ENCODE results near the gene SOBP.

The SOBP gene

GRCh38 chr6:107594736-107595135, 104.8 kb downstream of the SOBP start:
- H3K9me3 ChIP-seq (ENCODE audit: control insufficient read depth in 2 of 2, low read length in 2 of 2): no peaks in the 10 kb centered on the region
- H3K4me3 ChIP-seq (ENCODE audit: low read length in 2 of 2): no peak overlapping the region
- H3K9ac ChIP-seq (ENCODE audit: low read depth in 1 of 2, low read length in 2 of 2): no peak overlapping the region

GRCh38 chr6:107598091-107598490, 108.2 kb downstream of the SOBP start:
- Histone ChIP-seq H3K9me3 (ENCODE audit: control insufficient read depth in 2 of 2, low read length in 2 of 2) (no peaks in the 10 kb centered on the region), H3K27me3 (ENCODE audit: control insufficient read depth in 2 of 2, insufficient read depth in 2 of 2, low read length in 2 of 2) (peaks cover 0 to 2% of the 10 kb centered on the region in 2 donors), H3K27ac (ENCODE audit: low read depth in 2 of 2, low read length in 2 of 2) (no peak overlapping the region), H3K4me1 (ENCODE audit: control insufficient read depth in 2 of 2, insufficient read depth in 2 of 2, low read length in 2 of 2) (no peaks in the 10 kb centered on the region), H3K9ac (ENCODE audit: low read depth in 1 of 2, low read length in 2 of 2) (no peak overlapping the region), H3K36me3 (ENCODE audit: control insufficient read depth in 2 of 2, insufficient read depth in 2 of 2, low read length in 2 of 2) (no peaks in the 10 kb centered on the region), H3K4me3 (ENCODE audit: low read length in 2 of 2) (no peak overlapping the region)

More at GRCh38 chr6:107594736-107595135, 104.8 kb downstream of the SOBP start:
- Histone ChIP-seq H3K36me3 (ENCODE audit: control insufficient read depth in 2 of 2, insufficient read depth in 2 of 2, low read length in 2 of 2) (no peaks in the 10 kb centered on the region), H3K27ac (ENCODE audit: low read depth in 2 of 2, low read length in 2 of 2) (no peak overlapping the region), H3K27me3 (ENCODE audit: control insufficient read depth in 2 of 2, insufficient read depth in 2 of 2, low read length in 2 of 2) (no peaks in the 10 kb centered on the region), H3K4me1 (ENCODE audit: control insufficient read depth in 2 of 2, insufficient read depth in 2 of 2, low read length in 2 of 2) (no peaks in the 10 kb centered on the region)

DNA sequence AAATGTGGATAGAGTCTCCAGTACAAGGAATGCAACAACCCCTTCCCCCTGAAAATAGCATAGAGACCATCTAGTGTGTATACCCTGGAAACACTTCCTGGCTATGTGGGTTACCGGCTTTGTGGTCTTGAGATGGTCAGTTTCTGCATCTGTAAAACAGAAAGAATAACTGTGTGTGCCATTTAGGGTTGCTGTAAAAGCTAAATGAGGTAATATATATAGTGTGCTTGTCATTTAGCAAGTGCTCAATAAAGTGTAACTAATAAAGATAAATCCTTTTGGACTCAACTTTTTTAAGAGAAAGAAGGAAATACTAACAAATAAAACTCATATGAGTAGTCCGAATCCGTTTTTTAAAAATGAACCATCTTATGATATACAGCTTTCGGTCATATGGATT, 109.1 kb downstream of the SOBP start:
- H3K27me3 ChIP-seq (ENCODE audit: control insufficient read depth in 2 of 2, insufficient read depth in 2 of 2, low read length in 2 of 2): peaks cover 0 to 2% of the 10 kb centered on the region in 2 donors
- no peak overlapping the region for H3K9ac ChIP-seq (ENCODE audit: low read depth in 1 of 2, low read length in 2 of 2)
- no peak overlapping the region for H3K27ac ChIP-seq (ENCODE audit: low read depth in 2 of 2, low read length in 2 of 2)
- no peaks in the 10 kb centered on the region for H3K36me3 ChIP-seq (ENCODE audit: control insufficient read depth in 2 of 2, insufficient read depth in 2 of 2, low read length in 2 of 2)
- H3K4me1 ChIP-seq (ENCODE audit: control insufficient read depth in 2 of 2, insufficient read depth in 2 of 2, low read length in 2 of 2): no peaks in the 10 kb centered on the region
- no peaks in the 10 kb centered on the region for H3K9me3 ChIP-seq (ENCODE audit: control insufficient read depth in 2 of 2, low read length in 2 of 2)
- no peak overlapping the region for H3K4me3 ChIP-seq (ENCODE audit: low read length in 2 of 2)

DNA sequence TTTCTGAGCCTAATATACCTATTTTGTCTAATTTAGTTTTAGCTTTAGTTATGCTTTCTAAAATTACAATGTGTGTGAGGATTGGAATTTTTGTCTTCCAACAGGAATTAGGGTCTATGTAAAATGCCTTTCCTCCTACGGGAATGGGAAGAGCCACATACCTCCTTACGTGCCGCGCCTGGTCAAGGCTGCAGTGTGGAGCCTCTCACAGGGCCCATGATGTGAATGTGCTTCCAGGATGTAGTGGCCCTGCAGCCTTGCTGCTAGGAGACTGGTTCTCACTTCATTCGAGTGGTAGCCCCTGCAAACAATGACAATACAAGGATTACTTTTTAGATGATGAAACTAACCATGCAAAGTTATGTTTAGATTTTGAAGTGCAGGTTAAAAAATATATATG, 110.2 kb downstream of the SOBP start:
- H3K36me3 ChIP-seq (ENCODE audit: control insufficient read depth in 2 of 2, insufficient read depth in 2 of 2, low read length in 2 of 2): no peaks in the 10 kb centered on the region
- no peak overlapping the region for H3K4me3 ChIP-seq (ENCODE audit: low read length in 2 of 2)

GRCh38 chr6:107600936-107601335, 111.0 kb downstream of the SOBP start:
- no peak overlapping the region for H3K4me3 ChIP-seq (ENCODE audit: low read length in 2 of 2)
- peaks cover 0 to 2% of the 10 kb centered on the region in 2 donors for H3K27me3 ChIP-seq (ENCODE audit: control insufficient read depth in 2 of 2, insufficient read depth in 2 of 2, low read length in 2 of 2)
- no peaks in the 10 kb centered on the region for H3K9me3 ChIP-seq (ENCODE audit: control insufficient read depth in 2 of 2, low read length in 2 of 2)
- no peak overlapping the region for H3K9ac ChIP-seq (ENCODE audit: low read depth in 1 of 2, low read length in 2 of 2)
- H3K4me1 ChIP-seq (ENCODE audit: control insufficient read depth in 2 of 2, insufficient read depth in 2 of 2, low read length in 2 of 2): no peaks in the 10 kb centered on the region
- no peak overlapping the region for H3K27ac ChIP-seq (ENCODE audit: low read depth in 2 of 2, low read length in 2 of 2)
- H3K36me3 ChIP-seq (ENCODE audit: control insufficient read depth in 2 of 2, insufficient read depth in 2 of 2, low read length in 2 of 2): no peaks in the 10 kb centered on the region

More for the DNA sequence above, 110.2 kb downstream of the SOBP start:
- peaks cover 0 to 2% of the 10 kb centered on the region in 2 donors for H3K27me3 ChIP-seq (ENCODE audit: control insufficient read depth in 2 of 2, insufficient read depth in 2 of 2, low read length in 2 of 2)
- no peaks in the 10 kb centered on the region for H3K9me3 ChIP-seq (ENCODE audit: control insufficient read depth in 2 of 2, low read length in 2 of 2)
- H3K4me1 ChIP-seq (ENCODE audit: control insufficient read depth in 2 of 2, insufficient read depth in 2 of 2, low read length in 2 of 2): no peaks in the 10 kb centered on the region
- H3K27ac ChIP-seq (ENCODE audit: low read depth in 2 of 2, low read length in 2 of 2): no peak overlapping the region
- H3K9ac ChIP-seq (ENCODE audit: low read depth in 1 of 2, low read length in 2 of 2): no peak overlapping the region

DNA sequence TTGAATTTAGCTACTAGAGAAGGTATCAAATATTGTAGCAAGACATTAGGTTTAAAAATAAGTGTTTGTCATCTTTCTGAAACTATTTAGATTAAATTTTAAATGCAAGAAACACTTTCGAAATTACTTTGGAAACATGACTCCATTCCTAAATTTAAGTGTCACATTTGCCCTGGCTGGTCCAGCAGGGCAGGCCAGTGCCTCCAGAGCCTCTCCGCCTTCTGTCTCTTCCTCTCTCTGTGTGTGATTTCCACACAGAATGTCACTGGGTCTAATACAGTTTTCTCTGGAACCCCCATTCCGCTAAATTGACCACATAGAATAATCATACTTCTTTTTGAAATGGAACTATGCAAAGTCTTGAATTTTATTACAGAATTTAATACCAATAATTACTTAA, 111.5 kb downstream of the SOBP start:
- Histone ChIP-seq H3K4me1 (ENCODE audit: control insufficient read depth in 2 of 2, insufficient read depth in 2 of 2, low read length in 2 of 2) (no peaks in the 10 kb centered on the region), H3K27ac (ENCODE audit: low read depth in 2 of 2, low read length in 2 of 2) (no peak overlapping the region), H3K27me3 (ENCODE audit: control insufficient read depth in 2 of 2, insufficient read depth in 2 of 2, low read length in 2 of 2) (peaks cover 0 to 2% of the 10 kb centered on the region in 2 donors), H3K36me3 (ENCODE audit: control insufficient read depth in 2 of 2, insufficient read depth in 2 of 2, low read length in 2 of 2) (no peaks in the 10 kb centered on the region), H3K4me3 (ENCODE audit: low read length in 2 of 2) (no peak overlapping the region), H3K9me3 (ENCODE audit: control insufficient read depth in 2 of 2, low read length in 2 of 2) (no peaks in the 10 kb centered on the region), H3K9ac (ENCODE audit: low read depth in 1 of 2, low read length in 2 of 2) (no peak overlapping the region)

DNA sequence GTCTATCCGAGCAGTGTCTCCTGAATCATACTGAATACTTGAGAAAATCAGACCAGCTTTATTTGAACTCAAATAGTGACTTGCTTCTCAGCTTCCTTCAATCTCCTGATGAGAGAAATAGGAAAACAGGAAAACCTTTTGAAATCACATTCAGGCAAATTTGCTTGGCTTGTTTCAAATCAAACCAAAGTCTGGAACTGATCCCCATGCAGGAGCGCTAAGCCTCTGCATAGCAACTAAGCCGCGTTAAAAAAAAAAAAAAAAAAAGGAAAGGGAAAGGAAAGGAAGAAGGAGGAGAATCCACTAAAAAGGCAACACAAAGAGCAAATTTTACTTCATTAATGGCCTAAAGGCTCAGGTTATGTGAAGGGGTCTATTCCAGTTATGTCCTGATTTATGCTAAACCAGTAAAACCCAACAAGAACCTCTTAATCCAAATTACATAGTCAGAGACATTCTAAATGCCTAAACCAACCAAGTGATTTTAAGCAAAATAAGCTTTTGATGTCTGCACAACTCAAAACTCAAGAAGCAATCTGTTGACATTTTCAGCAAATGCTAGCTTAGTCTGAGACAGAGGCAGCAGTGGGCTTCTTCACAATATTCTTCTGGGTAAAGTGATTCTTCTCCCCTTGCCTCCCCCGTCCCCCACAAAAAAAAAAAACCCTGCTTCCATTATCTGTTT, 112.5 kb downstream of the SOBP start:
- no peaks in the 10 kb centered on the region for H3K9me3 ChIP-seq (ENCODE audit: control insufficient read depth in 2 of 2, low read length in 2 of 2)
- H3K27me3 ChIP-seq (ENCODE audit: control insufficient read depth in 2 of 2, insufficient read depth in 2 of 2, low read length in 2 of 2): peaks cover 0 to 2% of the 10 kb centered on the region in 2 donors
- H3K4me3 ChIP-seq (ENCODE audit: low read length in 2 of 2): no peak overlapping the region
- H3K27ac ChIP-seq (ENCODE audit: low read depth in 2 of 2, low read length in 2 of 2): no peak overlapping the region
- H3K4me1 ChIP-seq (ENCODE audit: control insufficient read depth in 2 of 2, insufficient read depth in 2 of 2, low read length in 2 of 2): no peaks in the 10 kb centered on the region
- no peaks in the 10 kb centered on the region for H3K36me3 ChIP-seq (ENCODE audit: control insufficient read depth in 2 of 2, insufficient read depth in 2 of 2, low read length in 2 of 2)
- H3K9ac ChIP-seq (ENCODE audit: low read depth in 1 of 2, low read length in 2 of 2): no peak overlapping the region

- Histone ChIP-seq H3K4me3 (ENCODE audit: low read length in 2 of 2) (no peak overlapping the region), H3K9me3 (ENCODE audit: control insufficient read depth in 2 of 2, low read length in 2 of 2) (no peaks in the 10 kb centered on the region), H3K4me1 (ENCODE audit: control insufficient read depth in 2 of 2, insufficient read depth in 2 of 2, low read length in 2 of 2) (no peaks in the 10 kb centered on the region), H3K36me3 (ENCODE audit: control insufficient read depth in 2 of 2, insufficient read depth in 2 of 2, low read length in 2 of 2) (no peaks in the 10 kb centered on the region), H3K9ac (ENCODE audit: low read depth in 1 of 2, low read length in 2 of 2) (no peak overlapping the region), H3K27me3 (ENCODE audit: control insufficient read depth in 2 of 2, insufficient read depth in 2 of 2, low read length in 2 of 2) (peaks cover 0 to 2% of the 10 kb centered on the region in 2 donors), H3K27ac (ENCODE audit: low read depth in 2 of 2, low read length in 2 of 2) (no peak overlapping the region)
Measured at GRCh38 chr6:107603006-107603370, 113.1 kb downstream of the SOBP start.

DNA sequence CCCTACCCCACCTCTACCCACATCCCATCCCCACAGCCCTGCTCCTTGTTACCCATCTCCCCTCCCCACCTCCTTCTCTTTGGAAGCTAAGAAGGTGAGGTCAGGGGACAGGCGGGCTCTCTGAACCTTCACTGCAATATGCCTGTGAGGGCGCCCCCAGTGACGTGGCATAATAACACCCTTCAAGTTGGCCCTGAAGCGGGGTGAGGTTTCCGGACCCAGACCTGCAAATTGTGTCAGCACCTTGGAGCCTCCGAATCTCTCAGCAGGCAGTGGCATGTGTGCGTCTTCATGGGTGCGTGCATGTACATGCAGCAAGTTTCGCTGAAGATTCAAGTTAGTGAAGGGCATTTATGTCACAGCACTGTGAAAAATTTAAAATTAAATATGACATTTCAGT, 114.6 kb downstream of the SOBP start:
- H3K27me3 ChIP-seq (ENCODE audit: control insufficient read depth in 2 of 2, insufficient read depth in 2 of 2, low read length in 2 of 2): peaks cover 0 to 2% of the 10 kb centered on the region in 2 donors
- H3K4me1 ChIP-seq (ENCODE audit: control insufficient read depth in 2 of 2, insufficient read depth in 2 of 2, low read length in 2 of 2): no peaks in the 10 kb centered on the region
- no peak overlapping the region for H3K4me3 ChIP-seq (ENCODE audit: low read length in 2 of 2)
- no peaks in the 10 kb centered on the region for H3K36me3 ChIP-seq (ENCODE audit: control insufficient read depth in 2 of 2, insufficient read depth in 2 of 2, low read length in 2 of 2)
- no peaks in the 10 kb centered on the region for H3K9me3 ChIP-seq (ENCODE audit: control insufficient read depth in 2 of 2, low read length in 2 of 2)
- no peak overlapping the region for H3K9ac ChIP-seq (ENCODE audit: low read depth in 1 of 2, low read length in 2 of 2)
- no peak overlapping the region for H3K27ac ChIP-seq (ENCODE audit: low read depth in 2 of 2, low read length in 2 of 2)

GRCh38 chr6:107606407-107606806, 116.5 kb downstream of the SOBP start:
- H3K9me3 ChIP-seq (ENCODE audit: control insufficient read depth in 2 of 2, low read length in 2 of 2): no peaks in the 10 kb centered on the region
- no peaks in the 10 kb centered on the region for H3K27me3 ChIP-seq (ENCODE audit: control insufficient read depth in 2 of 2, insufficient read depth in 2 of 2, low read length in 2 of 2)
- H3K9ac ChIP-seq (ENCODE audit: low read depth in 1 of 2, low read length in 2 of 2): no peak overlapping the region
- no peak overlapping the region for H3K27ac ChIP-seq (ENCODE audit: low read depth in 2 of 2, low read length in 2 of 2)
- no peaks in the 10 kb centered on the region for H3K36me3 ChIP-seq (ENCODE audit: control insufficient read depth in 2 of 2, insufficient read depth in 2 of 2, low read length in 2 of 2)
- H3K4me1 ChIP-seq (ENCODE audit: control insufficient read depth in 2 of 2, insufficient read depth in 2 of 2, low read length in 2 of 2): no peaks in the 10 kb centered on the region
- no peak overlapping the region for H3K4me3 ChIP-seq (ENCODE audit: low read length in 2 of 2)
